A673 (cell line): ENCODE results near the gene FGGY. TPM values are rescaled to one million over a fixed set of nuclear protein-coding genes. Genes with fewer than 3 reads are reported as not detected.

Experiments
- BruUV-seq: library from RNA; stranded (reverse); fragments of 400-500 nt; replicated peaks from 2 replicates; lab custom pipeline; 2021; lab: Mats Ljungman, UMichigan
- CTCF ChIA-PET: fragments of 300-600 bp; sonication (Branson Sonifier 250); formaldehyde crosslinking; loops from one replicate; lab custom pipeline; 2022; ENCODE audit warnings: antibody characterized with exemption; lab: Charles Lee
- POLR2A ChIA-PET: fragments of 300-600 bp; sonication (Branson Sonifier 250); formaldehyde crosslinking; loops from one replicate; lab custom pipeline; 2022; ENCODE audit warnings: antibody characterized with exemption; ENCODE audit not compliant: low non-redundant PET; lab: Charles Lee
- DNase-seq: peaks from one replicate; pipeline ENCODE4 v3.0.0-alpha.2; 2015; ENCODE audit warnings: low spot score
- H3K27ac ChIP-seq: fragments of 200-600 bp; sonication (generic); 2 replicates; pipeline ENCODE4 v1.5.1; 2016; ENCODE audit warnings: mixed run types, low read depth, mild to moderate bottlenecking, mixed read lengths, antibody characterized with exemption, low read length; ENCODE audit not compliant: poor library complexity, severe bottlenecking
- H3K27me3 ChIP-seq: fragments of 200-600 bp; sonication (generic); replicated peaks from 2 replicates; pipeline ENCODE4 v1.6.1; 2017; ENCODE audit warnings: mixed run types, low read depth, mild to moderate bottlenecking, mixed read lengths, antibody characterized with exemption, low read length; ENCODE audit not compliant: insufficient read depth, poor library complexity
- H3K36me3 ChIP-seq: fragments of 200-600 bp; sonication (generic); 2 replicates; pipeline ENCODE4 v1.6.1; 2016; ENCODE audit warnings: mixed run types, mild to moderate bottlenecking, mixed read lengths, antibody characterized with exemption, low read length; ENCODE audit not compliant: insufficient read depth, poor library complexity, severe bottlenecking
- H3K4me1 ChIP-seq: fragments of 200-600 bp; sonication (generic); 2 replicates; pipeline ENCODE4 v1.6.1; 2017; ENCODE audit warnings: mixed run types, mild to moderate bottlenecking, mixed read lengths, antibody characterized with exemption, low read length; ENCODE audit not compliant: insufficient read depth, poor library complexity, severe bottlenecking
- H3K4me3 ChIP-seq: fragments of 200-600 bp; sonication (generic); 2 replicates; pipeline ENCODE4 v1.5.1; 2016; ENCODE audit warnings: low read depth, mixed run types, mild to moderate bottlenecking, mixed read lengths, low read length; ENCODE audit not compliant: poor library complexity, severe bottlenecking
- H3K9me3 ChIP-seq: fragments of 200-600 bp; sonication (generic); 2 replicates; pipeline ENCODE4 v1.6.1; 2016; ENCODE audit warnings: mixed run types, low read depth, mild to moderate bottlenecking, mixed read lengths, antibody characterized with exemption, low read length; ENCODE audit not compliant: poor library complexity, severe bottlenecking
- EZH2 ChIP-seq: fragments of 200-600 bp; sonication (generic); IDR thresholded peaks from 2 replicates; pipeline ENCODE4 v1.6.1; 2017; ENCODE audit warnings: borderline replicate concordance, low read depth, mild to moderate bottlenecking, mixed read lengths, antibody characterized with exemption, low read length; ENCODE audit not compliant: poor library complexity, severe bottlenecking
- intact Hi-C: fragments of 100-400 bp; cut with micrococcal nuclease; formaldehyde crosslinking; loops from one replicate; pipeline ENCODE4 v1.10.0; 2022; ENCODE audit not compliant: unreplicated experiment
- total RNA-seq: library from RNA; stranded (reverse); gene quantifications from 2 replicates; pipeline ENCODE4 v1.2.3, GENCODE V29; 2021
- TF ChIP-seq, protein P1 (sequence below): fragments of 300-800, 200-600 bp; sonication (generic); conservative IDR thresholded peaks from 2 replicates; pipeline ENCODE4 v1.5.1; 2017; ENCODE audit warnings: low read depth, mild to moderate bottlenecking, antibody characterized with exemption, low read length, moderate library complexity, mixed read lengths

Gene FGGY
- total RNA-seq, 1 experiment from 2014 or later = 2.6 TPM

DNA sequence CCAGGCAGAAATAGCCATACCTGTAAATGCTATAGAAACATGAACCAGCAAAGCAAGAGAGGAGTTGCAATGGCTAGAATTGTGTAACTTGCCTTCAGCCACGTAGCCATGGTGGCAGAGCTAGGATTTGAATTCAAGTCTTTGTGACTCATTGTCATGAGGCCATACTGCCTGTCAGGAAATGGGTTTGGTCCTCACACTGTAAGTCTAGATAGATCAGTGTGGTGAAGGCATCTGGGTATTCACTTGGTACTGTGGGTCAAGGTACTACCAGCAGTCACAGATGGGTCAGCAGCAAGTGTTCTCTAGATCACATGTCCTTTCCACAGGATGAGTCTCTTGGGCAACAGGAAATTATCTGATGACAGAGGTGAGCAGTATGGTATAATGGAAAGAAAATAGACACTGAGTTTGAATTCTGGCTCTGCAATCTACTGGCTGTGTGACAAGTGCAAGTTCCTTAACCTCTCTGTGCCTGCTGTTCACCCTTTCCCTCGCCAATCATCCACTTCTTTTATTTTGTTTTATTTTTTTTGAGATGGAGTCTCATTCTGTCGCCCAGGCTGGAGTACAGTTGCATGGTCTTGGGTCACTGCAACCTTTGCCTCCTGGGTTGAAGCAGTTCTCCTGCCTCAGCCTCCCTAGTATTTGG, 36.9 kb downstream of the FGGY start:
- no peak overlapping the region for H3K27ac ChIP-seq
- TF ChIP-seq, protein P1, sequence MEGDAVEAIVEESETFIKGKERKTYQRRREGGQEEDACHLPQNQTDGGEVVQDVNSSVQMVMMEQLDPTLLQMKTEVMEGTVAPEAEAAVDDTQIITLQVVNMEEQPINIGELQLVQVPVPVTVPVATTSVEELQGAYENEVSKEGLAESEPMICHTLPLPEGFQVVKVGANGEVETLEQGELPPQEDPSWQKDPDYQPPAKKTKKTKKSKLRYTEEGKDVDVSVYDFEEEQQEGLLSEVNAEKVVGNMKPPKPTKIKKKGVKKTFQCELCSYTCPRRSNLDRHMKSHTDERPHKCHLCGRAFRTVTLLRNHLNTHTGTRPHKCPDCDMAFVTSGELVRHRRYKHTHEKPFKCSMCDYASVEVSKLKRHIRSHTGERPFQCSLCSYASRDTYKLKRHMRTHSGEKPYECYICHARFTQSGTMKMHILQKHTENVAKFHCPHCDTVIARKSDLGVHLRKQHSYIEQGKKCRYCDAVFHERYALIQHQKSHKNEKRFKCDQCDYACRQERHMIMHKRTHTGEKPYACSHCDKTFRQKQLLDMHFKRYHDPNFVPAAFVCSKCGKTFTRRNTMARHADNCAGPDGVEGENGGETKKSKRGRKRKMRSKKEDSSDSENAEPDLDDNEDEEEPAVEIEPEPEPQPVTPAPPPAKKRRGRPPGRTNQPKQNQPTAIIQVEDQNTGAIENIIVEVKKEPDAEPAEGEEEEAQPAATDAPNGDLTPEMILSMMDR = no peak
- TF ChIP-seq EZH2 = no peak
- H3K4me1 ChIP-seq = no peaks in the 10 kb centered on the region
- no peaks in the 10 kb centered on the region for H3K36me3 ChIP-seq
- no TSS peak for BruUV-seq
- H3K4me3 ChIP-seq = no peak overlapping the region
- H3K9me3 ChIP-seq = no peaks in the 10 kb centered on the region
- ChIA-PET POLR2A (no interaction called here), CTCF (no interaction called here)
- intact Hi-C loops = no loop called here
- DNase-seq = no peak
- H3K27me3 ChIP-seq = no peaks in the 10 kb centered on the region

- intact Hi-C loops = no loop called here
- Histone ChIP-seq H3K4me1 (no peaks in the 10 kb centered on the region), H3K36me3 (no peaks in the 10 kb centered on the region), H3K4me3 (no peak overlapping the region), H3K27ac (no peak overlapping the region), H3K9me3 (no peaks in the 10 kb centered on the region), H3K27me3 (no peaks in the 10 kb centered on the region)
- CTCF ChIA-PET = no interaction called here
- BruUV-seq = no TSS peak
- POLR2A ChIA-PET = no interaction called here
- TF ChIP-seq, protein P1 = no peak
- no peak for TF ChIP-seq EZH2
- DNase-seq = no peak
Observed at GRCh38 chr1:59340411-59341307, 43.8 kb downstream of the FGGY start.

DNA sequence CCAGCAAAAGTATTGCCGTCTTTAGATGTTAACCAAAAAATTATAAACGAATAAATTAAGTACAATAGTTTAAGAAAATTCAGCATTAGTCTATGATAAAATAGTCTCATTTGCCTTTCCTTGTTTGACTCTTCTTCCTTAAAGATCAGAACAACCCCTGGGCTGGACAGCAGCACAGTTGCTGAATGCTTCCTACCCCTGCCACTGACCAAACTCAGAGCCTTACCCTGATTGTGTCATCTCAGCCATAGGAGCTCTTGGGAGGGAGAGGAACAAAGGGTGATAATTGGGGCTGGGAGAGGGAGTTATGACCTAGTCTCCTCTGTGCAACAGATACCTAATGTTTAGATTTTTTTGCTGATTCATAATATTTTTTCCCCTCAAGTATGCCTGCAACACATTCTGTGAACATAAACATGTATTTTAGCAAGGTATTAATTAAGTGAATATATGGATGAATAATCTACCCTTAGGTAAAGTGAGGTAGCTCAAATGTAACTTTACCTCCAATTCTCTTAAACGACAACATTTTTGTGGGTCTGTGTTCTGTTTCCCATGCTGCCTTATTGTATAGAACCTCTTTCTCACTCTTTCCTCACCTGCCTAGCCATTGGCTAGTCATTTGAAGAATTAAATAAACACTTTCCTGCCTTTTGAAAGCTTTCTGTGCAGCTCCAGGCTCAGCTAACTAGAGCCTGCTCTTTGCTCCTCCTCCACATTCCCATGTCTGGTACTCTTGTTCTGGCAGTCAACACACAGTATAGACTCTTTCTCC, 46.1 kb downstream of the FGGY start:
- no peak overlapping the region for H3K4me3 ChIP-seq
- ChIA-PET POLR2A (no interaction called here), CTCF (no interaction called here)
- no TSS peak for BruUV-seq
- H3K27me3 ChIP-seq = no peaks in the 10 kb centered on the region
- no peak for TF ChIP-seq EZH2
- TF ChIP-seq, protein P1 = no peak
- intact Hi-C loops = no loop called here
- H3K27ac ChIP-seq = no peak overlapping the region
- no peaks in the 10 kb centered on the region for H3K4me1 ChIP-seq
- DNase-seq = no peak
- H3K9me3 ChIP-seq = no peaks in the 10 kb centered on the region
- no peaks in the 10 kb centered on the region for H3K36me3 ChIP-seq
